DND-41 (cell line): ENCODE data around the gene RIN3.

Experiments used
- ATAC-seq: fragments of 200-7000 bp; cut with Tn5 transposase; 3 replicates; pipeline ENCODE4 v1.9.1; 2021; ENCODE audit warnings: low read depth; ENCODE audit not compliant: insufficient read depth
- DNase-seq: peaks from one replicate; pipeline ENCODE4 v3.0.0-alpha.2; 2020
- H2AFZ ChIP-seq: 2 replicates; pipeline ENCODE4 v1.6.0; 2012; ENCODE audit warnings: low read depth, low read length
- H3K27ac ChIP-seq: 2 replicates; pipeline ENCODE4 v1.5.1; 2012; ENCODE audit warnings: low read length, inconsistent platforms
- H3K27me3 ChIP-seq: fragments of 200-600 bp; sonication (generic); 2 replicates; pipeline ENCODE4 v1.6.0; 2012; ENCODE audit warnings: low read length, mild to moderate bottlenecking, inconsistent platforms; ENCODE audit not compliant: insufficient read depth, poor library complexity
- H3K36me3 ChIP-seq: 2 replicates; pipeline ENCODE4 v1.5.1; 2012; ENCODE audit warnings: low read length, inconsistent platforms; ENCODE audit not compliant: insufficient read depth
- H3K4me1 ChIP-seq: 2 replicates; pipeline ENCODE4 v1.5.1; 2012; ENCODE audit warnings: mild to moderate bottlenecking, low read length; ENCODE audit not compliant: insufficient read depth
- H3K4me2 ChIP-seq: 2 replicates; pipeline ENCODE4 v1.6.0; 2012; ENCODE audit warnings: mild to moderate bottlenecking, moderate library complexity, low read length, inconsistent platforms; ENCODE audit not compliant: insufficient read depth
- H3K4me3 ChIP-seq, 2 experiments: fragments of 200-600 bp in 1 of 2; shearing (Covaris generic) in 1 of 2; 2 replicates each; pipeline ENCODE4 v1.5.1; 2012 to 2016; ENCODE audit warnings: inconsistent platforms in 2 of 2, low read length in 2 of 2, mild to moderate bottlenecking in 2 of 2, low read depth in 1 of 2, moderate library complexity in 1 of 2
- H3K79me2 ChIP-seq: 2 replicates; pipeline ENCODE4 v1.6.0; 2012; ENCODE audit warnings: low read length, inconsistent platforms; ENCODE audit not compliant: insufficient read depth
- H3K9ac ChIP-seq: 2 replicates; pipeline ENCODE4 v1.6.0; 2012; ENCODE audit warnings: low read depth, mild to moderate bottlenecking, inconsistent platforms, low read length, moderate library complexity
- H3K9me3 ChIP-seq: 2 replicates; pipeline ENCODE4 v1.5.1; 2012; ENCODE audit warnings: low read length, moderate library complexity, mild to moderate bottlenecking, inconsistent platforms; ENCODE audit not compliant: insufficient read depth, severe bottlenecking
- H4K20me1 ChIP-seq: 2 replicates; pipeline ENCODE4 v1.6.0; 2012; ENCODE audit warnings: low read length; ENCODE audit not compliant: insufficient read depth
- CTCF ChIP-seq: IDR thresholded peaks from 2 replicates; pipeline ENCODE4 v1.5.1; 2012; ENCODE audit warnings: borderline replicate concordance, low read length, moderate library complexity, mild to moderate bottlenecking; ENCODE audit not compliant: poor library complexity, severe bottlenecking; ENCODE audit errors: extremely low read depth
- EZH2 ChIP-seq: IDR thresholded peaks from 3 replicates; pipeline ENCODE4 v1.6.1; 2012; ENCODE audit warnings: borderline replicate concordance, low read depth, mild to moderate bottlenecking, moderate library complexity, low read length, inconsistent platforms; ENCODE audit not compliant: severe bottlenecking

RIN3 gene

GRCh38 chr14:92703516-92703915, 189.9 kb downstream of the RIN3 start:
- Histone ChIP-seq H3K27ac (no peak overlapping the region), H3K27me3 (no peaks in the 10 kb centered on the region), H3K36me3 (no peaks in the 10 kb centered on the region), H3K4me2 (no peak overlapping the region), H2AFZ (no peak overlapping the region), H3K4me1 (no peaks in the 10 kb centered on the region), H3K79me2 (no peaks in the 10 kb centered on the region), H3K9ac (no peak overlapping the region), H3K9me3 (no peaks in the 10 kb centered on the region), H4K20me1 (no peaks in the 10 kb centered on the region), H3K4me3 (no peak overlapping the region)
- DNase-seq (no peak), ATAC-seq (no peak)
- TF ChIP-seq CTCF, result no peak
- TF ChIP-seq EZH2, result no peak

GRCh38 chr14:92704036-92704804, 190.6 kb downstream of the RIN3 start:
- Histone ChIP-seq H3K27ac (no peak overlapping the region), H3K4me3 (no peak overlapping the region), H3K4me2 (no peak overlapping the region), H3K9me3 (no peaks in the 10 kb centered on the region), H2AFZ (no peak overlapping the region), H4K20me1 (no peaks in the 10 kb centered on the region), H3K4me1 (no peaks in the 10 kb centered on the region), H3K36me3 (no peaks in the 10 kb centered on the region), H3K9ac (no peak overlapping the region), H3K79me2 (no peaks in the 10 kb centered on the region), H3K27me3 (no peaks in the 10 kb centered on the region)
- DNase-seq (no peak), ATAC-seq (no peak)
- TF ChIP-seq CTCF, result no peak
- no peak for TF ChIP-seq EZH2

GRCh38 chr14:92704821-92705220, 191.2 kb downstream of the RIN3 start:
- DNase-seq (no peak), ATAC-seq (no peak)
- no peak for TF ChIP-seq CTCF
- no peak for TF ChIP-seq EZH2
- H4K20me1 ChIP-seq, result no peaks in the 10 kb centered on the region
- no peak overlapping the region for H3K4me3 ChIP-seq
- H3K36me3 ChIP-seq, result no peaks in the 10 kb centered on the region
- H3K27ac ChIP-seq, result no peak overlapping the region
- no peak overlapping the region for H3K9ac ChIP-seq
- H2AFZ ChIP-seq, result no peak overlapping the region
- H3K4me1 ChIP-seq, result no peaks in the 10 kb centered on the region
- no peaks in the 10 kb centered on the region for H3K27me3 ChIP-seq
- no peak overlapping the region for H3K4me2 ChIP-seq
- no peaks in the 10 kb centered on the region for H3K9me3 ChIP-seq
- no peaks in the 10 kb centered on the region for H3K79me2 ChIP-seq
